GM12891 (cell line): ENCODE data around the gene ICA1.

Experiments used
- POLR2A ChIP-seq: IDR thresholded peaks from 2 replicates; pipeline ENCODE4 v1.6.1; 2011; ENCODE audit warnings: low read depth, low read length, control low read depth
- POLR2AphosphoS5 ChIP-seq: IDR thresholded peaks from 2 replicates; pipeline ENCODE4 v1.6.1; 2011; ENCODE audit warnings: low read depth, low read length, control low read depth

DNA sequence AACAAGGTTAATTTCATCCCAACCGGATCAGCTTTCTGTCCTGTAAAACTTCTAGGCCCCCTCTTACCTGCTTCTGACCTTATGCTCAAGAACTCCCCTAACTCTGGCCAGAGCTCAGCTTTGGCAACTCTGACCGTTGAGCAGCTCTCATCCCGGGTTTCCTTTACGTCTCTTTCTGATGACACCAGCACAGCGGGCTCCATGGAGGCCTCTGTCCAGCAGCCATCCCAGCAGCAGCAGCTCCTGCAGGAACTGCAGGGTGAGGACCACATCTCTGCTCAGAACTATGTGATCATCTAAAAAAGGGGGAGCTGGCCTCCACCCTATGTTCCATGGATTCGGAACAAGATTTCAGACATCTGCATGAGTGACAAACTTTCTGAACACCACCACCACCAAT is 175.7 kb downstream of the ICA1 start:
- TF ChIP-seq POLR2A (no peak), POLR2AphosphoS5 (no peak)
